PC-9 (cell line): ENCODE data around the gene ARHGEF7. TPM values are rescaled to one million over a fixed set of nuclear protein-coding genes. Genes with fewer than 3 reads are reported as not detected.

ENCODE experiments used
- BruUV-seq: library from RNA; stranded (reverse); fragments of 400-500 nt; replicated peaks from 2 replicates; lab custom pipeline; 2021; lab: Mats Ljungman, UMichigan
- CTCF ChIA-PET: fragments of 300-600 bp; sonication (Branson Sonifier 250); formaldehyde crosslinking; loops from one replicate; lab custom pipeline; 2022; ENCODE audit warnings: antibody characterized with exemption; lab: Charles Lee
- POLR2A ChIA-PET: fragments of 300-600 bp; sonication (Branson Sonifier 250); formaldehyde crosslinking; loops from one replicate; lab custom pipeline; 2022; ENCODE audit warnings: antibody characterized with exemption; ENCODE audit not compliant: unreplicated experiment; lab: Charles Lee
- DNase-seq, 2 experiments: peaks; one replicate each; pipeline versions ENCODE4 v3.0.0 to v3.0.0-alpha.2; 2015 to 2022; ENCODE audit warnings: mixed read lengths in 1 of 2
- H2AFZ ChIP-seq: fragments of 200-600 bp; sonication (generic); 2 replicates; pipeline ENCODE4 v1.8.1; 2017; ENCODE audit warnings: antibody characterized with exemption
- H3F3A ChIP-seq: fragments of 200-600 bp; sonication (generic); 2 replicates; pipeline ENCODE4 v1.8.1; 2017; ENCODE audit warnings: antibody characterized with exemption, mild to moderate bottlenecking, low read depth; ENCODE audit not compliant: insufficient read depth
- H3K27ac ChIP-seq: fragments of 200-600 bp; sonication (generic); 2 replicates; pipeline ENCODE4 v1.6.1; 2016; ENCODE audit warnings: mixed run types
- H3K27me3 ChIP-seq: fragments of 200-600 bp; sonication (generic); 2 replicates; pipeline ENCODE4 v1.6.1; 2016; ENCODE audit warnings: low read depth, mixed run types; ENCODE audit not compliant: insufficient read depth
- H3K36me3 ChIP-seq: fragments of 200-600 bp; sonication (generic); 2 replicates; pipeline ENCODE4 v1.6.1; 2016; ENCODE audit warnings: low read depth, mixed run types
- H3K4me1 ChIP-seq: fragments of 200-600 bp; sonication (generic); replicated peaks from 2 replicates; pipeline ENCODE4 v1.6.1; 2016; ENCODE audit warnings: mixed run types; ENCODE audit not compliant: insufficient read depth
- H3K4me2 ChIP-seq: fragments of 200-600 bp; sonication (generic); 2 replicates; pipeline ENCODE4 v1.6.1; 2017; ENCODE audit warnings: mixed run types
- H3K4me3 ChIP-seq: fragments of 200-600 bp; sonication (generic); 2 replicates; pipeline ENCODE4 v1.6.1; 2016; ENCODE audit warnings: mixed run types
- H3K79me2 ChIP-seq: fragments of 200-600 bp; sonication (generic); 2 replicates; pipeline ENCODE4 v1.6.1; 2017; ENCODE audit warnings: low read depth, mixed run types
- H3K9me2 ChIP-seq: fragments of 200-600 bp; sonication (generic); 2 replicates; pipeline ENCODE4 v1.8.1; 2017; ENCODE audit warnings: mild to moderate bottlenecking; ENCODE audit not compliant: insufficient read depth
- H3K9me3 ChIP-seq: fragments of 200-600 bp; sonication (generic); 2 replicates; pipeline ENCODE4 v1.8.1; 2016; ENCODE audit warnings: low read depth; ENCODE audit not compliant: insufficient read depth
- H4K20me1 ChIP-seq: fragments of 200-600 bp; sonication (generic); 2 replicates; pipeline ENCODE4 v1.8.1; 2017; ENCODE audit not compliant: insufficient read depth
- EZH2 ChIP-seq: fragments of 200-600 bp; sonication (generic); IDR thresholded peaks from 2 replicates; pipeline ENCODE4 v1.8.0; 2017; ENCODE audit warnings: antibody characterized with exemption, low read depth
- intact Hi-C: fragments of 100-400 bp; cut with micrococcal nuclease; formaldehyde crosslinking; loops from one replicate; pipeline ENCODE4 v1.10.0; 2022; ENCODE audit not compliant: unreplicated experiment
- total RNA-seq: library from RNA; stranded (reverse); gene quantifications from 2 replicates; pipeline ENCODE4 v1.2.3, GENCODE V29; 2021
- TF ChIP-seq, protein P1 (sequence below): fragments of 200-600 bp; sonication (generic); conservative IDR thresholded peaks from 2 replicates; pipeline ENCODE4 v1.6.1; 2017; ENCODE audit warnings: mixed run types, antibody characterized with exemption, mild to moderate bottlenecking, moderate library complexity

The ARHGEF7 gene
- total RNA-seq, 1 experiment from 2014 or later: 37.0 TPM

DNA sequence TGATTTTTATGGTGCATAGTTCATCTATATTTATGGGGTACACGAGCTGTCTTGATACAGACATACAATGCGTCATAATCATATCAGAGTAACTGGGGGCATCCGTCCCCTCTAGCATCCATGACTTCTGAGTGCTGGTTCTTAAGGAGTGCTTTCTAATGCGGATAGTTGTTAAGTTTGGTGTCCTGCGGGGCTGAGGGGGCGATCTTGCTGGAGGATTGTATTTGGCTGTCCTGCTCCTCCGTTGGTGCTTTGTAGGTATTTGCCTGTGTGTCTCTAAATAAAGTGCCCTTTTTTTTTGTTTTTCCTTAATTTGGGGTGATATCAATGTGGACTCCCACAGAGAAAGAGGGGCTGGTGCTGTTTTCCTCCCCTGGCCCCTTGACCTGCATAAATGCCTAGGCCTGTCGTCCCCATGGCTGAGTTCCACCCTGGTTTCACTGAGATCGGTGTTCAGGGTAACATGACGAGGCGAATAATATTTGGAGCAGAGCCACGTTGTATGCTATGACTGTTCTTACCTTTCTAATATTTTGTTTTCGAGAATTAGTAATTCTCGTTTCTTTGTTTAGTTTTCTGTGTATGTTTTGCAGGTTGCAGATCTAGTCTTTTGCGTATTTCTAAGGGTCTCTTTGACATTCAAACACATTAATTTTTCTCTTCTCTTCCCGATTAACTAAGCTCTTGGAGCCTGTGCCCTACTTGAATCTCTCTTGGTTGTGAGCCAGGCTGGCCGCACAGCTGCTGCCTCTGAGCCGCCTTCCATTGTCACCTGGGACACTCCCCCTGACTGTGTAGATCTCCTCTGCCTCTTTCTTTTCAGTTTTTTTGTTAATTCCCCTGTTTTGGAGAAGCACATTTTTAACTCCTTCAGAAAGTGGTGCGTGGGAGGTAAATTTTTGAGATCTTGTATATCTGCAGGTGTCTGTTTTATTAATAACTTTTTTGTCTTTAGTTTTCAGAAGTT is 100.3 kb downstream of the ARHGEF7 start:
- Histone ChIP-seq H3K27ac (no peak overlapping the region), H3K27me3 (no peaks in the 10 kb centered on the region), H3K4me1 (no peaks in the 10 kb centered on the region), H2AFZ (no peak overlapping the region), H3K79me2 (peaks cover 43% of the 10 kb centered on the region), H3K4me2 (no peak overlapping the region), H3F3A (no peaks in the 10 kb centered on the region), H3K4me3 (no peak overlapping the region), H3K9me2 (no peaks in the 10 kb centered on the region), H3K9me3 (no peaks in the 10 kb centered on the region), H4K20me1 (peaks cover 34% of the 10 kb centered on the region; the same call in 1 of the 2 replicates), H3K36me3 (no peaks in the 10 kb centered on the region)
- BruUV-seq: no TSS peak
- ChIA-PET POLR2A (no interaction called here), CTCF (interaction anchor here (0.6 to 0.8 kb wide), 3 partner anchors 146 to 775 kb away, joined by 8 to 32 read pairs (median 13); no protein-coding TSS in a partner anchor)
- TF ChIP-seq EZH2: no peak
- TF ChIP-seq, protein P1, sequence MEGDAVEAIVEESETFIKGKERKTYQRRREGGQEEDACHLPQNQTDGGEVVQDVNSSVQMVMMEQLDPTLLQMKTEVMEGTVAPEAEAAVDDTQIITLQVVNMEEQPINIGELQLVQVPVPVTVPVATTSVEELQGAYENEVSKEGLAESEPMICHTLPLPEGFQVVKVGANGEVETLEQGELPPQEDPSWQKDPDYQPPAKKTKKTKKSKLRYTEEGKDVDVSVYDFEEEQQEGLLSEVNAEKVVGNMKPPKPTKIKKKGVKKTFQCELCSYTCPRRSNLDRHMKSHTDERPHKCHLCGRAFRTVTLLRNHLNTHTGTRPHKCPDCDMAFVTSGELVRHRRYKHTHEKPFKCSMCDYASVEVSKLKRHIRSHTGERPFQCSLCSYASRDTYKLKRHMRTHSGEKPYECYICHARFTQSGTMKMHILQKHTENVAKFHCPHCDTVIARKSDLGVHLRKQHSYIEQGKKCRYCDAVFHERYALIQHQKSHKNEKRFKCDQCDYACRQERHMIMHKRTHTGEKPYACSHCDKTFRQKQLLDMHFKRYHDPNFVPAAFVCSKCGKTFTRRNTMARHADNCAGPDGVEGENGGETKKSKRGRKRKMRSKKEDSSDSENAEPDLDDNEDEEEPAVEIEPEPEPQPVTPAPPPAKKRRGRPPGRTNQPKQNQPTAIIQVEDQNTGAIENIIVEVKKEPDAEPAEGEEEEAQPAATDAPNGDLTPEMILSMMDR: no peak
- DNase-seq: no peak
- intact Hi-C loops: loop anchor here (5.0 kb wide), 1 partner anchor 993 kb away; no protein-coding TSS in a partner anchor

DNA sequence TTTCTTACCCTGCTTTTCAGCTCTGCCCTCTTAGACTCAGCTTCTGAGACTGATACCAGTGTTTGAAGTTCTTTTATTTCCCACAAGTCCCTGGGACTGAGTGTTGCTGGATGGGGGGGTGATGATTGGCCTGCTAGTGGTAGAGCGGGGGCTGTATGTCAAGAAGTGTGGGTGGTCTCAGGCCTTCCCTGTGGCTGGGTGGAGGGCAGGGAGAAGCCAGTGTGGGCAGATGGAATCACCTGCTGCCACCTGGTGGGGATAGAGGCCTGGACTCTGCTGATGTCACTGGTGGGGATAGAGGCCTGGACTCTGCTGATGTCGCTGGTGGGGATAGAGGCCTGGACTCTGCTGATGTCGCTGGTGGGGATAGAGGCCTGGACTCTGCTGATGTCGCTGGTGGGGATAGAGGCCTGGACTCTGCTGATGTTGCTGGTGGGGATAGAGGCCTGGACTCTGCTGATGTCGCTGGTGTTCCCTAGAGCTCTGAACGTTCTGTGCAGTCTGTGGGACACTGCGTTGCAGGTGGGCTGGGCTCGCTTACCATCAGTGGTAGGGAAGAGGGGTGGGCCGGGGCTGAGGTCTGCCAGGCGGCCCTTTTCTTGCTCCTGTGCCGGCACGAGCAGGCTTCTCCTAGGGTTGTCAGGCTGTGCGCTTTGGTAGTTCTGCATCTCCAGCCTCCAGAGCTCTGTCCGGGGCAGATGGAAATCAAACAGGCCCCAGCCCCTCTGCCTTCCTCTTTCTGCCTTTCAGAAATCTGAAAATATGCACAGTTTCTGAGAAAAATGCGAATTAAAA is 101.3 kb downstream of the ARHGEF7 start:
- no peaks in the 10 kb centered on the region for H3K9me2 ChIP-seq
- intact Hi-C loops: loop anchor here (5.0 kb wide), 1 partner anchor 994 kb away; no protein-coding TSS in a partner anchor
- peaks cover 33% of the 10 kb centered on the region for H3K79me2 ChIP-seq
- H3K27me3 ChIP-seq: no peaks in the 10 kb centered on the region
- no peak overlapping the region for H3K4me3 ChIP-seq
- ChIA-PET POLR2A (no interaction called here), CTCF (interaction anchor here (0.6 to 0.8 kb wide), 3 partner anchors 147 to 776 kb away, joined by 8 to 32 read pairs (median 13); no protein-coding TSS in a partner anchor)
- peaks cover 27% of the 10 kb centered on the region; the same call in 1 of the 2 replicates for H4K20me1 ChIP-seq
- DNase-seq: peak in 1 of 2 experiments; percentile 26
- TF ChIP-seq, protein P1: peak; percentile 67; the same call in 1 of the 2 replicates
- no peak for TF ChIP-seq EZH2
- no peaks in the 10 kb centered on the region for H3K4me1 ChIP-seq
- no peaks in the 10 kb centered on the region for H3K36me3 ChIP-seq
- no peak overlapping the region for H3K27ac ChIP-seq
- H3K9me3 ChIP-seq: no peaks in the 10 kb centered on the region
- H2AFZ ChIP-seq: no peak overlapping the region
- no peaks in the 10 kb centered on the region for H3F3A ChIP-seq
- no TSS peak for BruUV-seq
- H3K4me2 ChIP-seq: no peak overlapping the region

DNA sequence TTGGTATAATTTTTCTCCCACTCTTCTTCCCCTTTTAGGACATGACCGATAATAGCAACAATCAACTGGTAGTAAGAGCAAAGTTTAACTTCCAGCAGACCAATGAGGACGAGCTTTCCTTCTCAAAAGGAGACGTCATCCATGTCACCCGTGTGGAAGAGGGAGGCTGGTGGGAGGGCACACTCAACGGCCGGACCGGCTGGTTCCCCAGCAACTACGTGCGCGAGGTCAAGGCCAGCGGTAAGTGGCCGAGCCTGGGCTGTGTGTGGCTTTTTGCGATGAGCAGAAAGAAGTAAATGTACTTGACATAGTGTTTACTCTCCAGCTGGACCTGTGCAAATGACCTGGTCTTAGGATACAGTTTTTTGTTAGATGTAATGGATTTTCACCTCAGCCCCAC is 102.5 kb downstream of the ARHGEF7 start:
- no peak overlapping the region for H3K4me3 ChIP-seq
- H4K20me1 ChIP-seq: peaks cover 37% of the 10 kb centered on the region
- no peak for DNase-seq
- H2AFZ ChIP-seq: no peak overlapping the region
- POLR2A ChIA-PET: no interaction called here
- TF ChIP-seq, protein P1: no peak
- no peak for TF ChIP-seq EZH2
- BruUV-seq: no TSS peak
- H3K36me3 ChIP-seq: no peaks in the 10 kb centered on the region
- H3K4me2 ChIP-seq: no peak overlapping the region
- H3K27ac ChIP-seq: no peak overlapping the region
- intact Hi-C loops: loop anchor here (5.0 kb wide), 1 partner anchor 995 kb away; no protein-coding TSS in a partner anchor
- CTCF ChIA-PET: no interaction called here
- H3K9me2 ChIP-seq: no peaks in the 10 kb centered on the region
- H3K9me3 ChIP-seq: no peaks in the 10 kb centered on the region
- H3K4me1 ChIP-seq: no peaks in the 10 kb centered on the region
- no peaks in the 10 kb centered on the region for H3K27me3 ChIP-seq
- H3K79me2 ChIP-seq: peaks cover 27% of the 10 kb centered on the region
- H3F3A ChIP-seq: peaks cover 7% of the 10 kb centered on the region; the same call in 1 of the 2 replicates
